Stomach smooth muscle (tissue), 2 donors: ENCODE results near the gene TAF1C.
A peak's percentile ranks its signal among the peaks of the same experiment; 100 is the strongest.

Experiments used
- H3K27ac ChIP-seq: one replicate; pipeline ENCODE4 v1.7.0; 2013; ENCODE audit warnings: mild to moderate bottlenecking, low read length, inconsistent platforms
- H3K27me3 ChIP-seq, 2 donors: one replicate each; pipeline ENCODE4 v1.7.0; 2013; ENCODE audit warnings: low read length in 2 of 2; ENCODE audit not compliant: insufficient read depth in 2 of 2, control insufficient read depth in 1 of 2
- H3K36me3 ChIP-seq, 2 donors: one replicate each; pipeline ENCODE4 v1.7.0; 2013; ENCODE audit warnings: low read length in 2 of 2; ENCODE audit not compliant: control insufficient read depth in 2 of 2, insufficient read depth in 2 of 2
- H3K4me1 ChIP-seq: one replicate; pipeline ENCODE4 v1.7.0; 2013; ENCODE audit warnings: low read length; ENCODE audit not compliant: control insufficient read depth, insufficient read depth
- H3K4me3 ChIP-seq, 2 donors: one replicate each; pipeline ENCODE4 v1.7.0; 2013; ENCODE audit warnings: low read length in 2 of 2
- H3K9ac ChIP-seq, 2 donors: one replicate each; pipeline ENCODE4 v1.7.0; 2013; ENCODE audit warnings: low read length in 2 of 2, mild to moderate bottlenecking in 1 of 2
- H3K9me3 ChIP-seq, 2 donors: one replicate each; pipeline ENCODE4 v1.7.0; 2013; ENCODE audit warnings: low read length in 2 of 2; ENCODE audit not compliant: control insufficient read depth in 2 of 2
- donor health status: healthy.
- donor health status: Pancreatic carcinoma.

Gene TAF1C

DNA sequence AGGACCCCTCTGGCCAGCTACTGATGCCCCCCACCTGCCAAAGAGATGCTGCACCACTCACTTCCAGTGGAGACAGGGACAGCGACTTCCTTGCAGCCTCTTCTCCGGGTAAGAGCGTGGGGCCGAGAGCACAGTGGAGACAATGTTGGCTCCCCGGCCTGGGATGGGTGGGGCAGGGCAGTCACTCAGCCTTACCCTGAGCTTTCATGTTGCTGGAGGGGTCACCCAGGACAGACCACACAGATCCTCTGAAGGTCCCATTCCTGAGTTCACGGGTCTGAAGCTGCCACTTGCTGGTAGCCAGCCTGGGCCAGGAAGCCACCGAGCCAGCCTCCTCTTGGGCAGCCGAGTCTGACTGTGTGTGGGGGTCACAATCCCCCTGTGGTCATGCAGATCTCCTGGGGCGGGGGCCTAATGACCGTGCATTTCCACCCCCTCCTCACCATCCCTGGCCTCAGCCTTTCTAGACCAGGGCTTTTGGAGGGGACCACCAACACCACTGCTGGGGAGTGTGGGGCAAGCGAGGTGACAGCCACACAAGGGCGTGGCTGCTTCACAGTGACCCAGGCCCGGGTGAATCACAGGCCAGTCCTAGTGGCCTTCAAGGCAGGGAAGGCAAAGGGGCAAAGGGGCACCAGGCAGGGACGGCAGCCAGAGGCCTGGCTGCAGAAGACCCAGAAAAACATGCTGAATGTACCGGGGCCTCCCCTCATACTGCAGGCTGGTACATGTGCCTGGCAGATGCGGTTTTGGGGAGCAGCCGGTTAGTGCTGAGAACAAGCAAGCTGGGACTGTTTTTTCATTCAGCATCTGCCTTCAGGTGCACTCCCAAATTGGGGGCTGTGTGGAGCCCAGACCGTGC is 10.4 kb downstream of the TAF1C start:
- peaks cover 28% of the 10 kb centered on the region for H3K4me1 ChIP-seq
- no peaks in the 10 kb centered on the region for H3K27me3 ChIP-seq
- peak overlapping the region; percentile 31 for H3K27ac ChIP-seq
- peaks cover 5 to 6% of the 10 kb centered on the region in 2 donors for H3K36me3 ChIP-seq
- H3K4me3 ChIP-seq, result no peak overlapping the region
- no peaks in the 10 kb centered on the region for H3K9me3 ChIP-seq
- peak overlapping the region in 1 of 2 donors; percentile 51 for H3K9ac ChIP-seq

DNA sequence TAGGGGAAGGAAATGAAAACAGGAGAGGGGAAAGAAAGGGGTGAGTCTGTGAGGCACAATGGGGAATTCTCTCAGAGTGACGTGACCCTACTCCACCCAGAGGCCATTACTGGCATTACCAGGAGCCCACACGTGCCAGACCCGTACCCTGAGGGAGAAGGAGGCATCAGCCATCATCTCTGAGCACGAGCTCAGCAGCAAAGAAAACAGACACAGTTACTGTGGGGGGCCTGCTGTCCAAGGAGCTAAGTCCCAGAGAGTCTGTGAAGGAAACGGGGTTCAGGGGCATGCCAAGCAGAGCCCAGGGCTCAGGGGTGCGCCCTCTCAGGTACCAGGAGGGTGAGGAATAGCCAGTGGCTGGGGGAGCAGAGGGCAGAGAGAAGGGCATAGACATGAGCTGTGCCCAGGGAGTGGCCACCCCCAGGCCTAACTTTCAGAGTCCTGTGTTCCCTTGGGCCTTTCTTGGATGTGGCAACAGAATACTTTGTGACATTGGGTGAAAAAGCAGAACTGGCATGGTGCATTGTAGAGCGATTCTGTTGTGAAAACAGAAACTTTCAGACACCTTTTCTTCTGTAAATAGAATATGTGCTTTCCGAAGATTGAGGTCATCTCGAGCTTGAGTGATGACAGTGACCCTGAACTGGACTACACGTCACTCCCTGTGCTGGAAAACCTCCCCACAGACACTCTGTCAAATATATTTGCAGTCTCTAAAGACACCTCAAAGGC is 11.3 kb downstream of the TAF1C start:
- peaks cover 1 to 2% of the 10 kb centered on the region in 2 donors for H3K36me3 ChIP-seq
- H3K27me3 ChIP-seq, result no peaks in the 10 kb centered on the region
- no peak overlapping the region for H3K4me3 ChIP-seq
- H3K9me3 ChIP-seq, result no peaks in the 10 kb centered on the region
- peaks cover 28% of the 10 kb centered on the region for H3K4me1 ChIP-seq
- H3K9ac ChIP-seq, result no peak overlapping the region
- no peak overlapping the region for H3K27ac ChIP-seq

DNA sequence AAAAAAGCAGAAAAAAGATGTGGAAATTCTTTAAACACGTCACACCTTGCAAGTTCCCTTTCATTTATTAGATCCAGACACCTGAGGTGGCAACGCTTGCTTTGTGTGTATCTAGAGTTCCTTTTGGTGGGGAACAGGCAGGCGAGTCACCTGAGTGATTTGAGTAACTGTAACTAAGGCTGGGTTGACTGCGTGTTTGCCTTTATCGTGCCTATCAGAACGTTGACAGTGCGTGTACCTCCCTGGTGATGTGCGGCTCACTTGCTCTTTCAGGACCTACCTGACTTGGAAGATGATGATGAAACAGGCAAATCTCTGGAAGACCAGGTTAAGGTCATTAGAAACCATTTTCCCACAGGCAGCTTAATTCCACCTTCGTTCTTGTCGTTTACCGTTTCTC is 12.5 kb downstream of the TAF1C start:
- Histone ChIP-seq H3K27ac (no peak overlapping the region), H3K36me3 (peaks cover 0 to 2% of the 10 kb centered on the region in 2 donors), H3K4me1 (peaks cover 28% of the 10 kb centered on the region), H3K27me3 (no peaks in the 10 kb centered on the region), H3K9ac (no peak overlapping the region), H3K9me3 (no peaks in the 10 kb centered on the region), H3K4me3 (no peak overlapping the region)

DNA sequence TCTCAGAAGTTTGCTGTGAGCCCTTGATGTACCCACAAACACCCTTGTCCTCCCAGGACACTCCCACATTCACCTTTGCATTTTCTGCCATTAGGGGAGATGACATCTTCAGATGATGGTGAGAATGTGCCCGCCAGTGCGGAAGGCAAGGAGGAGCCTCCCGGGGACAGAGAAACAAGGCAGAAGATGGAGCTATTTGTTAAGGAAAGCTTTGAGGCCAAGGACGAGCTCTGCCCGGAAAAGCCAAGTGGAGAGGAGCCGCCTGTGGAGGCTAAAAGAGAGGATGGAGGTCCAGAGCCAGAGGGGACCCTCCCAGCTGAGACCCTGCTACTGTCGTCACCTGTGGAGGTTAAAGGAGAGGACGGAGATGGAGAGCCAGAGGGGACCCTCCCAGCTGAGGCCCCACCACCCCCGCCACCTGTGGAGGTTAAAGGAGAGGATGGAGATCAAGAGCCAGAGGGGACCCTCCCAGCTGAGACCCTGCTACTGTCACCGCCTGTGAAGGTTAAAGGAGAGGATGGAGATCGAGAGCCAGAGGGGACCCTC is 17.0 kb downstream of the TAF1C start:
- H3K36me3 ChIP-seq, result no peaks in the 10 kb centered on the region
- no peak overlapping the region for H3K27ac ChIP-seq
- H3K9ac ChIP-seq, result no peak overlapping the region
- peaks cover 3 to 4% of the 10 kb centered on the region in 2 donors for H3K27me3 ChIP-seq
- H3K4me3 ChIP-seq, result no peak overlapping the region
- H3K9me3 ChIP-seq, result no peaks in the 10 kb centered on the region
- no peaks in the 10 kb centered on the region for H3K4me1 ChIP-seq

DNA sequence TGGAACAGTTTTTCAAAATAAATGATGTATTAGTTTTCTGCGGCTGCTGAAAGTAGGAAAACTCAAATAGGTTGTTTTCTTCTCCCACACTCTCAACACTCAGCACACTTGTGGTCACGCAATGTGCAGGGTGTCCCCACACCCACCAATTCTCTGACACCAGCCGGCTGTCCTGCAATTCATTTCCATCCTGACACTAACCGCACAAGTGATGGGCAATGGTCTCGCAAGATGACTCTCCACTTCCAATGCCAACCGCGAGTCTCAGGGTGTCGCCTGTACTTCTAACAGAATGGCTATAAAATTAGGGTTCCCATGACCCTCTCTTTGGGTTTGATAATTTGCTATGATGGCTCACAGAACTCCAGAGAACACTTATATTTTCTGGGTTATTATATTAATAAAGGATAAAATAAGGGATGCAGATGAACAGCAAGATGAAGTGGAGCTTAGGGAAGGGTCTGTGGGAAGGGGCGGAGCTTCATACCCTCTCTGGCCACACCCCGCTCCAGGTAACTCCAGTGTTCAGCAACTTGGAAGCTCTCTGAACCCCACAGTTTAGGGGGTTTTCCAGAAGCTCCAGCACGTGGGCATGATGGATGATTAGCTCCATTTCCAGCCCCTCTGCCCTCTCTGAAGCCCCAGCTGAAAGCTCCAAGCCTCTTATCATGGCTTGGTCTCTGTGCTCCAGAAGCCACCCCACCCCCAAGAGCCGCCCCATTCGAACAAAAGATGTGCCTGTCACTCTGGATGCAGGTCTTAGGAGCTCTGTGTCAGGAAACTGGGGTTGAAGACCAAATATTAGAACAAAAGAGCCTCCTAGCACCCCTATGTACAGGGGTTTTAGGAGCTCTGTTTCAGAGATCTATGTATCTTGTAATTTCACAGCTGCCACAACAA is 19.8 kb downstream of the TAF1C start:
- Histone ChIP-seq H3K27me3 (peaks cover 6 to 12% of the 10 kb centered on the region in 2 donors), H3K4me1 (no peaks in the 10 kb centered on the region), H3K27ac (no peak overlapping the region), H3K9ac (no peak overlapping the region), H3K36me3 (no peaks in the 10 kb centered on the region), H3K4me3 (no peak overlapping the region), H3K9me3 (no peaks in the 10 kb centered on the region)

DNA sequence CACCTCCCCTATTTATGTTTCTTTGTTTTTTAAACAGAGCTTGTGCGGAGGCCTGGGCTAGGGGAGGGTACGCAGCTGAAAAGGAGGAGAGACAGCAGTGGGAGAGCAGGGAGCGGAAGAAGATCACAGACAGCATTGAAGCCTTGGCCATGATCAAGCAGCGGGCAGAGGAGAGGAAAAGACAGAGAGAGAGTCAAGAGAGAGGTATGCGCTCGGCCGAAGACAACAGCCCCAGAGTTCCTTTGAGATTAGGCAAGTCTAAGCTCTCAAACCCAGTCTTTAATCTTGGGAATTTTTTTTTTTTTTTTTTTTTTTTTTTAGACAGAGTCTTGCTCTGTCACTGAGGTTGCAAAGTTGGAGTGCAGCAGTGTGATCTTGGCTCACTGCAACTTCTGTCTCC is 21.1 kb downstream of the TAF1C start:
- H3K4me1 ChIP-seq, result no peaks in the 10 kb centered on the region
- no peaks in the 10 kb centered on the region for H3K36me3 ChIP-seq
- H3K27ac ChIP-seq, result no peak overlapping the region
- no peak overlapping the region for H3K4me3 ChIP-seq
- H3K27me3 ChIP-seq, result peaks cover 11 to 12% of the 10 kb centered on the region in 2 donors
- no peak overlapping the region for H3K9ac ChIP-seq
- H3K9me3 ChIP-seq, result no peaks in the 10 kb centered on the region

DNA sequence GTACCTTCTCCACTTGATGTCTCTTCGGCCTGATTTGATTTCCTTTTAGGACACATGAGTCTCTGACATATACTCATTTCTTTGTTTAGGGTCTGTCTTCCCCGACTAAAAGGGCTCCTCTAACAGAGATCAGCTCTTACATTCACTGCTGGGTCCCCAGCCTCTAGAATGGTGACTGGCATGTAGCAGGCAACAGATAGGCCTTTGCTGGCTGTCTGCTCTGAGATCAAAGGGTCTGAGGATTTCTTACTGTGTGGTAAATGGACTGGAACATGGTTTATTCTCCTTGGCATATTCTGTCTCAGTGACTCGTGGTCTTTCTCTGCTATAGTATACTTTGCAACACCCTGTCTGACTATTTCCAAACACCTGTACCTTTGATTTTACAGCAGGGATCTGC is 25.1 kb downstream of the TAF1C start:
- Histone ChIP-seq H3K36me3 (no peaks in the 10 kb centered on the region), H3K27ac (no peak overlapping the region), H3K9me3 (no peaks in the 10 kb centered on the region), H3K4me1 (no peaks in the 10 kb centered on the region), H3K4me3 (no peak overlapping the region), H3K9ac (no peak overlapping the region), H3K27me3 (peaks cover 11 to 13% of the 10 kb centered on the region in 2 donors)

DNA sequence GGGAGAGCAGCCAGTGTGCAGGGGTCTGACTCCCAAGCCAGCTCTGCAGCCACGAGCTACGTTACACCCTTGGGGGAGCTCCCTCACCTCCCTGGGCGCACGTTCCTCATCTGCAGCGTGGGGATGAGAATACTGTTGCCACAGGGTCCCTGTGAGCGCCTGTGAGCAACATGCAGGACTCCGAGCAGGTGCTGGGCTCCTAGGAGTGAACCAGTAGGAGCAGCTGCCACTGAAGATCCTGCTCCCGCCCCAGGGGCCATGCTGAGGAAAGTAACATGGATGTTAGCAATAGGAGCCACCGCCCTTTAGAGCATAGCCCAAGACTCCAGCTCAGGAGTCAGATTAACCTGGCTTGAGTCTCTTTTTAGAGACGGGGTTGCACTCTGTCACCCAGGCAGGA is 25.8 kb downstream of the TAF1C start:
- no peaks in the 10 kb centered on the region for H3K36me3 ChIP-seq
- no peak overlapping the region for H3K9ac ChIP-seq
- peaks cover 12 to 13% of the 10 kb centered on the region in 2 donors for H3K27me3 ChIP-seq
- no peak overlapping the region for H3K4me3 ChIP-seq
- H3K27ac ChIP-seq, result no peak overlapping the region
- H3K9me3 ChIP-seq, result no peaks in the 10 kb centered on the region
- H3K4me1 ChIP-seq, result no peaks in the 10 kb centered on the region

DNA sequence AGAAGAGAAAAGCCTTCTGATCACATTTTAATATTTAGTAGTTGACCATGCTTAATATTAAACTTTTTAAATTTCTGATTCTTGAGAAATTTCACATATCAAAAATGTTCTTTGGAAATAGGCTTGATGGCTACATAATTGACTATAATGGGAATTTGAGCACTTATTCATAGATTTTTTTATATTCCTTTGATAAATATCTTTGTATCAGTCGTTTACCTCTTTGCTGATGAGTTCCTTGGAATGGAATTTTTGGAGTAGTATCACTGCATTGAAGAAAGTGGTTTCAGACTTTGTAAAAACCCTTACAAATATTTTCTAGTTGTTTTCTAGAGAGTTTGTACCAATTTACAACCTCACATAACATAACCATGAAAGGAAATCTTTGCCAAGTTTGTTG is 27.1 kb downstream of the TAF1C start:
- H3K27me3 ChIP-seq, result peaks cover 12 to 13% of the 10 kb centered on the region in 2 donors
- H3K4me3 ChIP-seq, result no peak overlapping the region
- H3K9me3 ChIP-seq, result no peaks in the 10 kb centered on the region
- no peaks in the 10 kb centered on the region for H3K36me3 ChIP-seq
- no peak overlapping the region for H3K27ac ChIP-seq
- H3K4me1 ChIP-seq, result no peaks in the 10 kb centered on the region
- no peak overlapping the region for H3K9ac ChIP-seq

DNA sequence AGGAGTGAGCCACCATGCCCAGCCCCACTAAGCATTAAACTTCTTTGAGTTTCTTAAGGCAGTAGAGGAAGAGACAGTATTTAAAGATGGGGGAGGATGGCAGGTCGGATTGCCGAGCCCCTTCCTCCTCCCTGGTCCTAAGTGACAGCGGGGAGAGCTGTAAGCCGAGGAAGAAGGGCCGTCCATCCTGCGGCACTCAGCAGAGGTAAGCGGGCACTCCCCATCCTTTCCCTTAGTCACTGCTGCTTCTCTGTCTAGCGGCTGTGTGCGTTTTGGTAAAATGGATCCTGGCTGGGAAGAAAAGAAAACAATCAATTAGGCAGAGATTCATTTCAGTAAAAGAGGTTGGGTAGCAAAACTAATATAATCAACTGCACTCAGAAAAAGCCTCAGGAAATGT is 27.9 kb downstream of the TAF1C start:
- H3K36me3 ChIP-seq, result no peaks in the 10 kb centered on the region
- H3K9me3 ChIP-seq, result no peaks in the 10 kb centered on the region
- no peak overlapping the region for H3K4me3 ChIP-seq
- no peaks in the 10 kb centered on the region for H3K4me1 ChIP-seq
- H3K27me3 ChIP-seq, result peaks cover 5 to 11% of the 10 kb centered on the region in 2 donors
- no peak overlapping the region for H3K27ac ChIP-seq
- no peak overlapping the region for H3K9ac ChIP-seq
